ENCODE measurements around the gene CYP19A1. TPM values are rescaled to one million over a fixed set of nuclear protein-coding genes. Genes with fewer than 3 reads are reported as not detected.

CYP19A1 gene
- total and polyA plus RNA-seq, 2 experiments from 2014 or later, result 0.69 to 2.6 TPM

- no peak for DNase-seq (ENCODE audit: low read depth in 1 of 2, low spot score in 1 of 2)
- Histone ChIP-seq H3K36me3 (no peaks in the 10 kb centered on the region), H3K4me1 (ENCODE audit: low read depth) (no peaks in the 10 kb centered on the region), H3K4me3 (no peak overlapping the region), H3K27ac (no peak overlapping the region), H3K9me3 (ENCODE audit: low read depth) (no peaks in the 10 kb centered on the region), H3K27me3 (no peaks in the 10 kb centered on the region)
- no peak for TF ChIP-seq CTCF (IDR thresholded peaks at IDR 0.05; ENCODE audit: low read depth, low read length)
Measured at GRCh38 chr15:51363383-51363782, 25.0 kb upstream of the CYP19A1 start.

GRCh38 chr15:51359981-51360380 lies 21.6 kb upstream of the CYP19A1 start:
- Histone ChIP-seq H3K4me1 (ENCODE audit: low read depth) (no peaks in the 10 kb centered on the region), H3K9me3 (ENCODE audit: low read depth) (no peaks in the 10 kb centered on the region), H3K27ac (no peak overlapping the region), H3K36me3 (no peaks in the 10 kb centered on the region), H3K27me3 (no peaks in the 10 kb centered on the region), H3K4me3 (no peak overlapping the region)
- no peak for TF ChIP-seq CTCF (IDR thresholded peaks at IDR 0.05; ENCODE audit: low read depth, low read length)
- DNase-seq (ENCODE audit: low read depth in 1 of 2, low spot score in 1 of 2), result no peak

- DNase-seq (ENCODE audit: low read depth in 1 of 2, low spot score in 1 of 2), result no peak
- TF ChIP-seq CTCF (IDR thresholded peaks at IDR 0.05; ENCODE audit: low read depth, low read length), result no peak
Measured at GRCh38 chr15:51356983-51357382, 18.6 kb upstream of the CYP19A1 start.

GRCh38 chr15:51356147-51356546 lies 17.8 kb upstream of the CYP19A1 start:
- Histone ChIP-seq H3K27me3 (no peaks in the 10 kb centered on the region), H3K36me3 (no peaks in the 10 kb centered on the region), H3K9me3 (ENCODE audit: low read depth) (no peaks in the 10 kb centered on the region), H3K4me1 (ENCODE audit: low read depth) (no peaks in the 10 kb centered on the region), H3K4me3 (no peak overlapping the region), H3K27ac (no peak overlapping the region)
- no peak for DNase-seq (ENCODE audit: low read depth in 1 of 2, low spot score in 1 of 2)
- TF ChIP-seq CTCF (IDR thresholded peaks at IDR 0.05; ENCODE audit: low read depth, low read length), result no peak

More at GRCh38 chr15:51356983-51357382, 18.6 kb upstream of the CYP19A1 start:
- no peak overlapping the region for H3K4me3 ChIP-seq
- H3K9me3 ChIP-seq (ENCODE audit: low read depth), result no peaks in the 10 kb centered on the region
- H3K4me1 ChIP-seq (ENCODE audit: low read depth), result no peaks in the 10 kb centered on the region
- H3K27me3 ChIP-seq, result no peaks in the 10 kb centered on the region
- H3K36me3 ChIP-seq, result no peaks in the 10 kb centered on the region
- H3K27ac ChIP-seq, result no peak overlapping the region

GRCh38 chr15:51355096-51355495 lies 16.7 kb upstream of the CYP19A1 start:
- no peak overlapping the region for H3K27ac ChIP-seq
- H3K9me3 ChIP-seq (ENCODE audit: low read depth), result no peaks in the 10 kb centered on the region
- no peak for DNase-seq (ENCODE audit: low read depth in 1 of 2, low spot score in 1 of 2)
- H3K36me3 ChIP-seq, result no peaks in the 10 kb centered on the region
- H3K4me1 ChIP-seq (ENCODE audit: low read depth), result no peaks in the 10 kb centered on the region
- H3K27me3 ChIP-seq, result no peaks in the 10 kb centered on the region
- no peak overlapping the region for H3K4me3 ChIP-seq
- no peak for TF ChIP-seq CTCF (IDR thresholded peaks at IDR 0.05; ENCODE audit: low read depth, low read length)

- no peak overlapping the region for H3K4me3 ChIP-seq
- DNase-seq (ENCODE audit: low read depth in 1 of 2, low spot score in 1 of 2), result no peak
- TF ChIP-seq CTCF (IDR thresholded peaks at IDR 0.05; ENCODE audit: low read depth, low read length), result no peak
- no peaks in the 10 kb centered on the region for H3K36me3 ChIP-seq
- H3K27ac ChIP-seq, result no peak overlapping the region
- no peaks in the 10 kb centered on the region for H3K27me3 ChIP-seq
- H3K4me1 ChIP-seq (ENCODE audit: low read depth), result peaks cover 6% of the 10 kb centered on the region
- no peaks in the 10 kb centered on the region for H3K9me3 ChIP-seq (ENCODE audit: low read depth)
Measured at GRCh38 chr15:51353976-51354375, 15.6 kb upstream of the CYP19A1 start.

All from cardiac muscle cell (in vitro differentiated cells and primary cell).